GM19438 (cell line): ENCODE results near the gene CACNA1C.

ENCODE experiments used
- ATAC-seq: cut with Tn5 transposase; IDR thresholded peaks from one replicate; pipeline ENCODE4 v1.9.1; 2021; ENCODE audit warnings: low read depth; ENCODE audit not compliant: unreplicated experiment

CACNA1C gene

GRCh38 chr12:2288875-2289274 is 236.1 kb downstream of the CACNA1C start:
- ATAC-seq = no peak

GRCh38 chr12:2289525-2289924 is 236.7 kb downstream of the CACNA1C start:
- ATAC-seq = no peak

- ATAC-seq = no peak
Observed at GRCh38 chr12:2290091-2290490, 237.3 kb downstream of the CACNA1C start.

- no peak for ATAC-seq
Observed at GRCh38 chr12:2290516-2291065, 237.8 kb downstream of the CACNA1C start.

- no peak for ATAC-seq
Observed at GRCh38 chr12:2291182-2291832, 238.5 kb downstream of the CACNA1C start.

GRCh38 chr12:2291947-2292346 is 239.2 kb downstream of the CACNA1C start:
- ATAC-seq = no peak

- ATAC-seq = no peak
Observed at GRCh38 chr12:2292560-2292959, 239.8 kb downstream of the CACNA1C start.

GRCh38 chr12:2294651-2295475 is 242.1 kb downstream of the CACNA1C start:
- no peak for ATAC-seq

- ATAC-seq = no peak
Observed at GRCh38 chr12:2295941-2296461, 243.2 kb downstream of the CACNA1C start.

- no peak for ATAC-seq
Observed at GRCh38 chr12:2297004-2297403, 244.2 kb downstream of the CACNA1C start.

GRCh38 chr12:2297658-2298057 is 244.9 kb downstream of the CACNA1C start:
- ATAC-seq = no peak

- ATAC-seq = no peak
Observed at GRCh38 chr12:2298556-2299200, 245.9 kb downstream of the CACNA1C start.

- no peak for ATAC-seq
Observed at GRCh38 chr12:2299206-2299605, 246.4 kb downstream of the CACNA1C start.

- ATAC-seq = no peak
Observed at GRCh38 chr12:2300168-2300567, 247.4 kb downstream of the CACNA1C start.

GRCh38 chr12:2300886-2301285 is 248.1 kb downstream of the CACNA1C start:
- no peak for ATAC-seq

GRCh38 chr12:2301531-2302461 is 249.0 kb downstream of the CACNA1C start:
- no peak for ATAC-seq

GRCh38 chr12:2302711-2303580 is 250.2 kb downstream of the CACNA1C start:
- ATAC-seq = no peak

- ATAC-seq = no peak
Observed at GRCh38 chr12:2304223-2304622, 251.4 kb downstream of the CACNA1C start.

GRCh38 chr12:2306012-2306411 is 253.2 kb downstream of the CACNA1C start:
- ATAC-seq = no peak
